Activated CD8-positive, alpha-beta memory T cell treated with anti-CD3 and anti-CD28 coated beads for 48 hours (primary cell): ENCODE data around the gene RASA2.
"Not testable (repeated sequence)": the region's sequence is repeated elsewhere in the genome, so short reads cannot be mapped to it uniquely, and the experiment has no call there.

ENCODE experiments used
- DNase-seq, 3 experiments: peaks; one replicate each; pipeline ENCODE4 v3.0.0-alpha.2; 2020; ENCODE audit warnings: low read depth in 2 of 3, low spot score in 2 of 3

Gene RASA2

GRCh38 chr3:141493184-141493583, 6.4 kb downstream of the RASA2 start:
- no peak for DNase-seq

GRCh38 chr3:141497589-141497988, 10.8 kb downstream of the RASA2 start:
- DNase-seq: not testable (repeated sequence)

- DNase-seq: peak; percentile 57 to 82 (median 70)
Observed at GRCh38 chr3:141498598-141499223, 11.9 kb downstream of the RASA2 start.

- DNase-seq: no peak
Observed at GRCh38 chr3:141499284-141499683, 12.5 kb downstream of the RASA2 start.

GRCh38 chr3:141499965-141500364, 13.1 kb downstream of the RASA2 start:
- no peak for DNase-seq

GRCh38 chr3:141500397-141500796, 13.6 kb downstream of the RASA2 start:
- no peak for DNase-seq

GRCh38 chr3:141505166-141505565, 18.3 kb downstream of the RASA2 start:
- DNase-seq: no peak

GRCh38 chr3:141506071-141506470, 19.2 kb downstream of the RASA2 start:
- no peak for DNase-seq

- DNase-seq: no peak
Observed at GRCh38 chr3:141507392-141508066, 20.7 kb downstream of the RASA2 start.

- no peak for DNase-seq
Observed at GRCh38 chr3:141508067-141508436, 21.2 kb downstream of the RASA2 start.

- no peak for DNase-seq
Observed at GRCh38 chr3:141511361-141511760, 24.5 kb downstream of the RASA2 start.

GRCh38 chr3:141514382-141514781, 27.6 kb downstream of the RASA2 start:
- no peak for DNase-seq

- no peak for DNase-seq
Observed at GRCh38 chr3:141519587-141519986, 32.8 kb downstream of the RASA2 start.

GRCh38 chr3:141521781-141522180, 35.0 kb downstream of the RASA2 start:
- no peak for DNase-seq

GRCh38 chr3:141523615-141524375, 37.0 kb downstream of the RASA2 start:
- no peak for DNase-seq

GRCh38 chr3:141524988-141525387, 38.2 kb downstream of the RASA2 start:
- DNase-seq: no peak

- DNase-seq: no peak
Observed at GRCh38 chr3:141525814-141526213, 39.0 kb downstream of the RASA2 start.

- DNase-seq: no peak
Observed at GRCh38 chr3:141526709-141527108, 39.9 kb downstream of the RASA2 start.

GRCh38 chr3:141528800-141529199, 42.0 kb downstream of the RASA2 start:
- no peak for DNase-seq

- DNase-seq: no peak
Observed at GRCh38 chr3:141529256-141529655, 42.4 kb downstream of the RASA2 start.

- no peak for DNase-seq
Observed at GRCh38 chr3:141529717-141530414, 43.0 kb downstream of the RASA2 start.

GRCh38 chr3:141530415-141530768, 43.6 kb downstream of the RASA2 start:
- no peak for DNase-seq
